Natural killer cell (primary cell): Measurements from ENCODE around the gene CACNA2D4. TPM values are rescaled to one million over a fixed set of nuclear protein-coding genes. Genes with fewer than 3 reads are reported as not detected.

ENCODE experiments used
- ATAC-seq, 3 donors: fragments of 150-1000 bp in 2 of 3; fragments of 200-7000 bp in 1 of 3; cut with Tn5 transposase; 1 replicate in 1 of 3; 2 replicates in 2 of 3; pipeline ENCODE4 v1.10.0; 2021; ENCODE audit warnings: mild to moderate bottlenecking in 2 of 3, moderate library complexity in 2 of 3
- DNase-seq, 2 donors: peaks; one replicate each; pipeline versions ENCODE4 v3.0.0 to v3.0.0-alpha.2; 2013 to 2021; ENCODE audit warnings: mixed read lengths in 1 of 2
- H3K27ac ChIP-seq: one replicate; pipeline ENCODE4 v1.5.1; 2013; ENCODE audit warnings: mild to moderate bottlenecking, low read length
- H3K27me3 ChIP-seq: one replicate; pipeline ENCODE4 v1.6.1; 2013; ENCODE audit warnings: low read length; ENCODE audit not compliant: control insufficient read depth, insufficient read depth
- H3K36me3 ChIP-seq: one replicate; pipeline ENCODE4 v1.6.1; 2013; ENCODE audit warnings: low read length; ENCODE audit not compliant: control insufficient read depth, insufficient read depth
- H3K4me1 ChIP-seq: one replicate; pipeline ENCODE4 v1.6.1; 2013; ENCODE audit warnings: low read length; ENCODE audit not compliant: control insufficient read depth, insufficient read depth
- H3K4me3 ChIP-seq: one replicate; pipeline ENCODE4 v1.5.1; 2013; ENCODE audit warnings: low read length
- H3K9me3 ChIP-seq: one replicate; pipeline ENCODE4 v1.6.1; 2013; ENCODE audit warnings: low read length; ENCODE audit not compliant: control insufficient read depth, insufficient read depth
- H3K27ac Mint-ChIP-seq, 2 donors: one replicate each; pipeline ENCODE4 v1.8.0; 2022; ENCODE audit warnings: mild to moderate bottlenecking in 2 of 2, mixed read lengths in 2 of 2, moderate library complexity in 1 of 2
- H3K27me3 Mint-ChIP-seq, 2 donors: one replicate each; pipeline ENCODE4 v1.8.0; 2022; ENCODE audit warnings: low read depth in 2 of 2, mixed read lengths in 2 of 2
- H3K36me3 Mint-ChIP-seq: one replicate; pipeline ENCODE4 v1.8.0; 2022; ENCODE audit warnings: mixed read lengths
- H3K4me1 Mint-ChIP-seq, 2 donors: one replicate each; pipeline ENCODE4 v1.8.0; 2022; ENCODE audit warnings: mixed read lengths in 2 of 2
- H3K4me3 Mint-ChIP-seq: one replicate; pipeline ENCODE4 v1.8.0; 2022; ENCODE audit warnings: mild to moderate bottlenecking, moderate library complexity, mixed read lengths
- H3K9me3 Mint-ChIP-seq, 2 donors: one replicate each; pipeline ENCODE4 v1.8.0; 2022; ENCODE audit warnings: mixed read lengths in 2 of 2
- WGBS: methylation state at CpG from one replicate; pipeline ENCODE4 v1.1.7; 2013; ENCODE audit warnings: missing lambda C conversion rate; ENCODE audit not compliant: insufficient coverage; 5-methylcytosine and 5-hydroxymethylcytosine counted together
- intact Hi-C: fragments of 100-400 bp; cut with micrococcal nuclease; formaldehyde crosslinking; loops from one replicate; pipeline ENCODE4 v1.14.2; 2022
- total RNA-seq, 4 donors: library from RNA; stranded (reverse); fragments of 120-200 nt in 1 of 4; gene quantifications; one replicate each; pipeline versions ENCODE4 v1.2.3 to v1.2.4, GENCODE V29; 2013 to 2022
- TF ChIP-seq, protein P1 (sequence below): fragments of 200-600 bp; IDR thresholded peaks from one replicate; pipeline ENCODE4 v1.8.0; 2022; ENCODE audit warnings: antibody characterized with exemption

Gene CACNA2D4
- total RNA-seq, 3 donors from 2014 or later (not counting 1 experiment from before 2014, with no cell fraction given): 26.5 to 49.6 (median 34.9) TPM

DNA sequence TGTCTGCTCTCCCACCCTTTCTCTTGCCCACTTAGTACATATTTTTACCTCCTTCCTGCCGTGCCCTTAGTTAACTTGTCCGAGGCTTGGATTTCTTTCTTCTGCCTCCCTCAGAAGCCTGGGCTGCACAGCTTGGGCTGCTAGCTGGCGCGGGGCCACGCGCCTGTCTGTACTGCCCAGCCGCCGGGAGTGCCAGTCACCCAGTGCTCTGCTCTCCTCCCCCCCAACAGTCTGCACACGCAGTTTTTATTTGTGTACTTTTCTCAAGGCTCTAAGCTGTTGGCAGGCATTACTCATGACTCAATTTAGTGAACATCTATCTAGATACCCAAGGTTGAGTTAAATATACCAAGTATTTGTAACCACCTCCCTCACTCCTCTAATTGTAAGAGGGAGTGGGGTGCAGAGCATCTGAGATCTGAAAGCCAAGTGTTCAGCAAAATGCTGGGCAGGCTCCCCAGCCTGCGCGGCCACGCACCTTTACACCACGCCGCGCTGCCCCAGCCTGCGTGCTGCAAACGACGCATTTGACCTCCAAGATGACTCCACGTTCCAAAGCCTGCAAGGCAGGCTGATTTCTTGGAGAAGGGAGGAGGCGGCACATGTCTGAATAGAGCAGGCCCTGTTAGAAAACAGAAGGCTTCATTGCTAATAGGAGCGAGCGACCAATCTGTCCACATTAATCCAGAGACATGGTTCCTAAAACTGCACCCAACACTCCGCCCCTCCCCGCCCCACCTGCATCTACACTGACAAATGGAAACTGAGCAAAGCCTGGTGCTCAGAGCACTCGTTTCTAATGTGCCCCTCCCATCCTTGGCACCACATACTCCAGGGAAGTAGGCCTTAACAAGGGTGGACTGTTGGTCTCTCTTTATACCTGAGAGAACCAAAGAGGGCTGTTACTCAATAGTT lies 18.2 kb upstream of the CACNA2D4 start:
- Histone ChIP-seq H3K36me3 (peaks cover 12% of the 10 kb centered on the region), H3K27ac (no peak overlapping the region), H3K27me3 (no peaks in the 10 kb centered on the region), H3K4me1 (peaks cover 9% of the 10 kb centered on the region), H3K4me3 (no peak overlapping the region), H3K9me3 (no peaks in the 10 kb centered on the region)
- intact Hi-C loops: no loop called here
- TF ChIP-seq, protein P1, sequence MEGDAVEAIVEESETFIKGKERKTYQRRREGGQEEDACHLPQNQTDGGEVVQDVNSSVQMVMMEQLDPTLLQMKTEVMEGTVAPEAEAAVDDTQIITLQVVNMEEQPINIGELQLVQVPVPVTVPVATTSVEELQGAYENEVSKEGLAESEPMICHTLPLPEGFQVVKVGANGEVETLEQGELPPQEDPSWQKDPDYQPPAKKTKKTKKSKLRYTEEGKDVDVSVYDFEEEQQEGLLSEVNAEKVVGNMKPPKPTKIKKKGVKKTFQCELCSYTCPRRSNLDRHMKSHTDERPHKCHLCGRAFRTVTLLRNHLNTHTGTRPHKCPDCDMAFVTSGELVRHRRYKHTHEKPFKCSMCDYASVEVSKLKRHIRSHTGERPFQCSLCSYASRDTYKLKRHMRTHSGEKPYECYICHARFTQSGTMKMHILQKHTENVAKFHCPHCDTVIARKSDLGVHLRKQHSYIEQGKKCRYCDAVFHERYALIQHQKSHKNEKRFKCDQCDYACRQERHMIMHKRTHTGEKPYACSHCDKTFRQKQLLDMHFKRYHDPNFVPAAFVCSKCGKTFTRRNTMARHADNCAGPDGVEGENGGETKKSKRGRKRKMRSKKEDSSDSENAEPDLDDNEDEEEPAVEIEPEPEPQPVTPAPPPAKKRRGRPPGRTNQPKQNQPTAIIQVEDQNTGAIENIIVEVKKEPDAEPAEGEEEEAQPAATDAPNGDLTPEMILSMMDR: no peak
- Mint-ChIP-seq H3K27ac (no peak overlapping the region), H3K4me3 (no peak overlapping the region), H3K27me3 (peaks cover 0 to 4% of the 10 kb centered on the region in 2 donors), H3K36me3 (no peaks in the 10 kb centered on the region), H3K4me1 (peaks cover 11 to 12% of the 10 kb centered on the region in 2 donors), H3K9me3 (no peaks in the 10 kb centered on the region)
- no peak for ATAC-seq
- no peak for DNase-seq
- 90% methylated on average over 25 of the region's 25 CpGs for WGBS

DNA sequence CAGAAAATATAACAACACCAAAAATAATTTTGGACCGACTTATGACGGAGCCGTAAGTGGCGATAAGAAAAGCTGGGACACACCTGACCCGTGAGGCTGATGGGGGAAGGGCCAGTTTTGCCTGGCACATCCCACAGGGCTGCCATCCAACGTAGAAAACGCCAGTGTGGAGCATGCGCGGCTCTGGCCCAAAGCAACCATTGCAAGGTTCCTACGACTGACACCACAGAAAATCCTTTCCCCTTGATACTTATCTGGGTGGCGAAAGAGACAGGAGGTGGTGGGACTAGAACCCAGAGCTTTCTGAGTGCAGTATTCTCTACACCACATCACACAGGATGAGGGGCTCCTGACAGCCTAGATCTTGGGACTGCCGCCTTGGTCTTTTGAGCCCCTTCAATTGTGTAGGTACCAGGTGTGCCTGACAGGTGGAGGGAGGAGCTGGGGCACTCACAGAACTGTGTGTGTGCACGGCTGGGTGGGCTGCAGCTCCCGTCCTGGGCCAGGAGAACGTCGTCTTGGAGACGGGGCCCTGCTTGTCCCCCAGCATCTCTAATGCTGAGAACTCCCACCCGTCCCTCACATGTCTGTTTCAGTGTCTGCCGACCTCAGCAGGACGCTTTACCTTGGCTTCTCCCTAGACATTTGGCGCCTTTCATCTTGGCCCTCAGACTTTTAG lies 17.4 kb upstream of the CACNA2D4 start:
- Mint-ChIP-seq H3K27ac (no peak overlapping the region), H3K4me3 (no peak overlapping the region), H3K36me3 (no peaks in the 10 kb centered on the region), H3K4me1 (peaks cover 11 to 20% of the 10 kb centered on the region in 2 donors), H3K9me3 (no peaks in the 10 kb centered on the region), H3K27me3 (peaks cover 0 to 4% of the 10 kb centered on the region in 2 donors)
- H3K36me3 ChIP-seq: peaks cover 12% of the 10 kb centered on the region
- WGBS: 94% methylated on average over 20 of the region's 21 CpGs
- TF ChIP-seq, protein P1: no peak
- H3K9me3 ChIP-seq: no peaks in the 10 kb centered on the region
- no peak for ATAC-seq
- intact Hi-C loops: no loop called here
- H3K27me3 ChIP-seq: no peaks in the 10 kb centered on the region
- no peak for DNase-seq
- no peak overlapping the region for H3K27ac ChIP-seq
- no peak overlapping the region for H3K4me3 ChIP-seq
- H3K4me1 ChIP-seq: peaks cover 9% of the 10 kb centered on the region

DNA sequence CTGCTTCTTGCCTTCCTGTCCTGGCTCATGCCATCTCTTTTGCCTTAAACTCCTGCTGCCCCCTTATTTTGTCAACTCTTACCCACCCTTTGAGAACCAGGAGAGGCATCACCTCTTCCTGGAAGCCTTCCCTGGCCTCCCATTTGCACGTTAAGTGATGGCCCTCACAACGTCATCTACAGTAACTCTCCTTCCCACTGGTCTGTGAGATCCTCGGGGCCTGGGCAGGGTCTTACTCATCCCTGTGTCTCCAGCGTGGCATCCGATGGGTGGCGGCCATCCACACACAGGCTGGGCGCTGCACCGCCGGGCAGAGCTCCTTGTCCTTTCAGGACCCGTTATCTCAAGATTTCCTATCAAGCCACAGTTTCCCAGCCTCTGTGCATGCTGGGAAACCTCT lies 16.8 kb upstream of the CACNA2D4 start:
- no peak for ATAC-seq
- intact Hi-C loops: no loop called here

More for the DNA sequence above, 16.8 kb upstream of the CACNA2D4 start:
- no peak for DNase-seq
- peaks cover 13 to 22% of the 10 kb centered on the region in 2 donors for H3K4me1 Mint-ChIP-seq
- Histone ChIP-seq H3K27me3 (no peaks in the 10 kb centered on the region), H3K27ac (no peak overlapping the region), H3K36me3 (peaks cover 12% of the 10 kb centered on the region), H3K4me3 (no peak overlapping the region), H3K9me3 (no peaks in the 10 kb centered on the region), H3K4me1 (peaks cover 15% of the 10 kb centered on the region)
- WGBS: 92% methylated on average over 10 of the region's 10 CpGs
- H3K27me3 Mint-ChIP-seq: peaks cover 0 to 5% of the 10 kb centered on the region in 2 donors
- no peak overlapping the region for H3K27ac Mint-ChIP-seq
- no peak overlapping the region for H3K4me3 Mint-ChIP-seq
- no peaks in the 10 kb centered on the region for H3K9me3 Mint-ChIP-seq
- TF ChIP-seq, protein P1: no peak
- H3K36me3 Mint-ChIP-seq: no peaks in the 10 kb centered on the region
